SIG-M5 treated with dmso at 0.1 percent for 504 hours (cell line): Measurements from ENCODE around the gene APOB.
"Not testable (repeated sequence)": the region's sequence is repeated elsewhere in the genome, so short reads cannot be mapped to it uniquely, and the experiment has no call there.

Experiments used
- DNase-seq: peaks from one replicate; lab custom pipeline; 2025; ENCODE audit not compliant: unreplicated experiment; lab: John Stamatoyannopoulos, UW

Gene APOB

DNA sequence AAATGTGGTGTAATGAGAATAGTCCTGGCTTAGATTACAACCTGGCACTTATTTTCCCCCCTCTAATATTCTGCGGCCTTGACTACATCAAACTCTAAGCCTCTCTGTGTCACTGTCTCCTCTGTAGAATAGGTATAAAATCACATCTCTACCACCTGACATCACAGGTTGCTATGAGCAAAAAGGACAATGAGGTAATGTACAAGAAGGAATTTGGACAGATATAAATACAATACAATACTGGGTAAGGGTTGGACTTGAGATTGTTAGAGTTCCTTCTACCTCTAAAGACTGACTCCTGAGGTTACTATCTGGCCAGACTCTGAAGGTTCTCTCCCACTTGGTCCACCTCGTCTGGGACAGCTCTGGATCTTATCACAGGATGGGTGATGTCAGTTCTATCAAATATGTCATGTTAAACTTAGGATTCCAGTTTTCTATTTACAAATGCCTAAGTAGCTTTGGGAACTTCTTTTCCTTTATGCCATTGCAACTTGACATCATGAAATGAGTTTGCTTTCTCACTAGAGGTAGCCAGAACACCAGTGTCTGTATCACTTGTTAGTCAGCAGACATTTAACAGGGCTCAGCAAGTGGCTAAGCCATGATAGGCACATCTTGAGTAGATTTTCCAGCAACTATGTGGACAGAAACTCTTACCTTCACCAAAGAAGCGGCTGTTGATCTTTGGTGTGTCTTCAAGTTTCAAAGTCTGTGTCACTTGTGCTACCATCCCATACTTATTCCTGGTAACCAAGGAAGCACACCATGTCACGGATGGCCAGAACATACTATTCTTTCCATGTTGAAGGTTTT lies 9.5 kb downstream of the APOB start:
- DNase-seq, result no peak

DNA sequence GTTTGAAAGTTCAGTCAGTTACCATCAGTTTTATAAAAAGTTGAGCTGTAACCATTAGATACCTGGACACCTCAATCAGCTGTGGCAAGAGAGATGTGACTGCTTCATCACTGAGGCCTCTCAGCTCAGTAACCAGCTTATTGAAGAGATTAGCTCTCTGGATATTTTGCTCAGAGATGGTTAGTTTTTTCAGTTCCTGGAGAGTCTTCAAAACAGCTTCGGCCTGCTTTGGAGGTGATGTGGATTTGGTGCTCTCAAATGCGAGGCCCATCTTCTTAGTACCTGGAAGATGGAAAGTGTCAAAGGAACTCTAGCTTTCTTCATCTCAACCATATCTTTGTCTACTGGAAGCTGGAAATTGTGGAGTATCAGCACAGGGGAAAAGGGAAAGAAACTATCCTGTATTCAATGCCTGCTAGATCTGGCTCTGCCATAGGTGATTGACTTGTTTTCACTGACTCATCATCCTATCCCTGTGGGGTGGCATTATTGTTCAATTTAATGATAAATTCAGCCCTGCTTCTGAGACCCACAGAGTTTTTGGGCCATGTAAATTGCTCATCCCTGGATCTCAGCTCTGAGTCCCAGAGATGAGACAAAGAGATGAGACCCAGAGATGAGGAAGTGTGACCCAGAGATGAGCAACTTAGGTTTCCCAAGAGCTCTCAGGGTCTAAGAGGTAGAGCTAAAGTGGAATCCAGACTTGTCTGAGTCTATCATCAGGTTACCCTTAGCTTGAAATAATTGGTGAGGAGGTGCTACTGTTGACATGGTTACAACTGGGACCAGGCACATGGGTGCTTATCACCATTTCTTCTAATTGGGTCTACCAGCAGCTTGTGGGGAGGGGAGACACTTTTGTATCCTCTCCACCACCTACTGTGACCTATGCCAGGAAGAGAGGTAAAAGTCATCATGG lies 10.4 kb downstream of the APOB start:
- DNase-seq, result no peak

DNA sequence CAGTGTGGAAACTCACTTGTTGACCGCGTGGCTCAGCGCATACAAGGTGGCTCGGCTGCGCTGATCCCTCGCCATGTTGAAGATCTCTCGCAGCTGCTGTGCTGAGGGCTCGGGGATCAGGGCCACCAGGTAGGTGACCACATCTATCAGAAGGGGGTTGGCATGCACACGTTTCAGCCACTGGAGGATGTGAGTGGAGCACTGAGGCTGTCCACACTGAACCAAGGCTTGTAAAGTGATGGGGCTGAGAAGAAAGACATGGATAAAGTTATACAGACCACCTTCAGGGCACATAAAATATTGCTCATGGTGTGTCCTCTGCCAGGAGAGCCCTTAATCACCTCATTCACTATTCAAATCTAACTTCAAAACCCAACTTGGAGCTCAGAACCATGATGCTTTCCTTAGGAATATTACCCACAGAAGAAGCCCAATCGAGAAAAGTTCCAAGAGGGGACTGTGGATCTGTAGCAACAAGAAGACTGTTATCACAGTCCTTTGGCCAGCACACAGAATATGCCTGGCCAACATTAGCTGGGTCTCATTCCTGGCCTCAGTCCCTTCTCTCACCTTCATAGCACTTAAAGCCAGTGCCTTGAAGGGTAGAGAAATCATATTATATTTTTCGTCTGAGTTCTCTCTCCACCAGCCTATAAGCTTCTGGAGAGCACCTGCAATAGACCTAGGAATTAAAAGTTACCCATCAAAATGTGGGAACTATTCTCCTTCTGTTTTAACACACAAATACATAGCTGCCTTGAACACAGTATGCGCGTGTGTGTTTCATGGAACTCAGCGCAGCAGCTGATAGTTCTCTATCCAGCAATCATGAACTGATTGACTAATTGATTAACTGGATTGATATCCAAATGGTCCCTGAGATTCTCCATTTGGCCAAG lies 11.3 kb downstream of the APOB start:
- no peak for DNase-seq

- DNase-seq, result no peak
Measured at GRCh38 chr2:21030983-21031968, 12.6 kb downstream of the APOB start.

GRCh38 chr2:21029519-21029918 lies 14.4 kb downstream of the APOB start:
- no peak for DNase-seq

GRCh38 chr2:21028951-21029350 lies 14.9 kb downstream of the APOB start:
- DNase-seq, result not testable (repeated sequence)

GRCh38 chr2:21028021-21028947 lies 15.6 kb downstream of the APOB start:
- DNase-seq, result no peak

GRCh38 chr2:21026479-21027282 lies 17.2 kb downstream of the APOB start:
- DNase-seq, result no peak

GRCh38 chr2:21025690-21026478 lies 18.0 kb downstream of the APOB start:
- DNase-seq, result no peak

- no peak for DNase-seq
Measured at GRCh38 chr2:21024722-21025389, 19.0 kb downstream of the APOB start.

DNA sequence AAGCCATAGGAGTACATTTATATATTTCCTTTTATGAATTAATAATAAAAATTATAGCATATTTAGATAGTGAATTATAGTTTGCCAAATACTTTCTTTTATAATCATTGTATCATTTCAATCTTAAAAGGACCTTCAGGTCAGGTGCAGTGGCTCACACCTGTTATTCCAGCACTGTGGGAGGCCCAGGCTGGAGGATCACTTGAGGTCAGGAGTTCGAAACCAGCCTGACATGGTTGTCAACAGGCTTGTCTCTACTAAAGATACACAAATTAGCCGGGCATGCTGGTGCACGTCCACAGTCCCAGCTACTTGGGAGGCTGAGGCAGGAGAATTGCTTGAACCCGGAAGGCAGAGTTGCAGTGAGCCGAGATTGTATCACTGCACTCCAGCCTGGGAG lies 19.7 kb downstream of the APOB start:
- no peak for DNase-seq

DNA sequence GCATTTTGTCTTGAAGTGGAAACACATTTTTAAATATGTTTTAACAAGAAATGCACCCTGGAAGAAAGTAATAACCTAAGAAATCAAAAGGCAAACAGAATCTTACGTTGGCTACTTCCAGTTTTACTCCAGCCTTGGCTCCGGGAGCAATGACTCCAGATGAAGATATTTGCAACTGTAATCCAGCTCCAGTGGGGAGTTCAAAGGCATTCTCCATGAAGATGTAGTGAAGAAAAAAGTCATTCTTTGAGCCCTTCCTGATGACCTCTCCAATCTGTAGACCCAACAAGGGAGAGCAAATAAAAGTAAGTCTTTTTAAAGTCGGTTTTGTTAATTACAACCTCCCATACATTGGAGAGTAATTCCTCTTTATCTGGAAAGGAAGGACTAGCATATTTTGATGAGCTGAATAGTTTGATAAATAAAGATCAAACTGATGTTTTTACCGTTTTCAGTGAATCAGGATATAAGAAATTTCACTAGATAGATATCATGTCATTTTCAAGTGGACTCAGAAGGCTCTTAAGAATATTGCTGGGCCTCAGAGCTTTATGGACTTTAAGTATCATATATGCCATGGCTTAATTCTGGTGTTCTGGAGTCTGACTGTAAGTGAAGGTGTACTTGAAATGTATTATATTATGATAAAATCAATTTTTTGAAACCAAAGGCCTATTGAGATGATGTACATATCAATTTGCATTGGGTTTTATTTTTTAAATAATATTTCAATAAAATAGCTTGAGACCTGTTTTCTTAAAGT lies 20.3 kb downstream of the APOB start:
- no peak for DNase-seq

- no peak for DNase-seq
Measured at GRCh38 chr2:21022792-21023367, 21.0 kb downstream of the APOB start.

DNA sequence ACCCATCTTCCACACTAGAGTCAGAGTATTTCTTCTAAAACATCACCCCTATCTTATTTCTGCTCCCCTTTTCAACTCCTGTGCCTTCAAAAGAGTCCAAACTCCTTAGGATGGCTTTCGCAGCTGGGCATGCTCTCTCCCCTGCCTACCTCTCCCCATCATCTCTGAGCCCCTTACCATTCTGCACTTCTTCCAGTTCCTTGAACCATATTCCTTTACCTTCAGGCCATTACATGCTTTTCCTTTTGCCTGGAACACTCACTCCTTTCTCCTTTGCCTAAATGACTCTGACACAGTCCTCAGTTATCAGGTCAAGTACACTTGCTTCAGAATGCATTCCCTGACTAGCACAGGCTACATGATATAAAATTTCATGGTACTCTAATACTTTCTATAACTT lies 22.4 kb downstream of the APOB start:
- no peak for DNase-seq

- no peak for DNase-seq
Measured at GRCh38 chr2:21020668-21021288, 23.1 kb downstream of the APOB start.
